HEK293 (cell line): ENCODE measurements around the gene SEC22B.
"Not testable (repeated sequence)": the region's sequence is repeated elsewhere in the genome, so short reads cannot be mapped to it uniquely, and the experiment has no call there.

Experiments
- CTCF ChIP-seq: fragments of 450-650 bp; formaldehyde crosslinking; IDR thresholded peaks from 2 replicates; pipeline ENCODE4 v1.5.1; 2016; ENCODE audit warnings: missing biosample characterization, missing genetic modification characterization
- HOXA7 ChIP-seq: sonication (generic); formaldehyde crosslinking; IDR thresholded peaks from 2 replicates; pipeline ENCODE4 v1.8.1; 2022; ENCODE audit warnings: missing genetic modification reagents, borderline replicate concordance
- PATZ1 ChIP-seq: fragments of 450-650 bp; formaldehyde crosslinking; IDR thresholded peaks from 2 replicates; pipeline ENCODE4 v1.5.1; 2016; ENCODE audit warnings: missing biosample characterization, missing genetic modification characterization
- PRDM10 ChIP-seq: fragments of 450-650 bp; formaldehyde crosslinking; IDR thresholded peaks from 2 replicates; pipeline ENCODE4 v1.5.1; 2016; ENCODE audit warnings: missing biosample characterization, missing genetic modification characterization
- YY1 ChIP-seq: fragments of 450-650 bp; formaldehyde crosslinking; IDR thresholded peaks from 2 replicates; pipeline ENCODE4 v1.5.1; 2018; ENCODE audit warnings: missing biosample characterization, missing genetic modification characterization
- ZBTB26 ChIP-seq: fragments of 450-650 bp; formaldehyde crosslinking; optimal IDR thresholded peaks from 2 replicates; pipeline ENCODE3; 2016; ENCODE audit warnings: missing biosample characterization, mild to moderate bottlenecking, missing genetic modification characterization
- ZNF146 ChIP-seq: fragments of 450-650 bp; formaldehyde crosslinking; IDR thresholded peaks from 2 replicates; pipeline ENCODE4 v1.5.1; 2016; ENCODE audit warnings: missing biosample characterization, missing genetic modification characterization
- ZNF24 ChIP-seq: fragments of 450-650 bp; formaldehyde crosslinking; IDR thresholded peaks from 2 replicates; pipeline ENCODE4 v1.5.1; 2016; ENCODE audit warnings: missing biosample characterization, missing genetic modification characterization
- ZNF416 ChIP-seq: fragments of 450-650 bp; formaldehyde crosslinking; IDR thresholded peaks from 2 replicates; pipeline ENCODE4 v1.5.1; 2016; ENCODE audit warnings: missing biosample characterization, missing genetic modification characterization
- ZNF660 ChIP-seq: fragments of 450-650 bp; IDR thresholded peaks from 2 replicates; pipeline ENCODE4 v1.5.1; 2018; ENCODE audit warnings: missing biosample characterization, mild to moderate bottlenecking, missing genetic modification characterization
- ZNF692 ChIP-seq: fragments of 450-650 bp; formaldehyde crosslinking; IDR thresholded peaks from 2 replicates; pipeline ENCODE4 v1.5.1; 2016; ENCODE audit warnings: missing biosample characterization, missing genetic modification characterization
- ZNF785 ChIP-seq: fragments of 450-650 bp; formaldehyde crosslinking; IDR thresholded peaks from 2 replicates; pipeline ENCODE4 v1.5.1; 2016; ENCODE audit warnings: missing biosample characterization, missing genetic modification characterization

GRCh38 chr1:120136086-120136485 is 40.2 kb downstream of the SEC22B start:
- not testable (repeated sequence) for TF ChIP-seq CTCF (tag by site-specific recombination); HOXA7 (CRISPR knock-in tag); YY1 (tag by site-specific recombination); ZNF416 (tag by site-specific recombination); PRDM10; ZNF692 (tag by site-specific recombination); ZNF24 (tag by site-specific recombination); ZNF146 (tag by site-specific recombination); ZBTB26; PATZ1 (tag by site-specific recombination); ZNF785; ZNF660 (tag by site-specific recombination)
